IPS DF 6.9 (cell line): ENCODE results near the gene RPS6KA5.
"Not testable (repeated sequence)": the region's sequence is repeated elsewhere in the genome, so short reads cannot be mapped to it uniquely, and the experiment has no call there.

Experiments
- DNase-seq: peaks from one replicate; pipeline ENCODE4 v3.0.0-alpha.2; 2013; ENCODE audit warnings: low read depth, low spot score
- H3K27ac ChIP-seq: one replicate; pipeline ENCODE4 v1.5.1; 2013; ENCODE audit warnings: low read length, control low read depth
- H3K27me3 ChIP-seq: 2 replicates; pipeline ENCODE4 v1.6.1; 2013; ENCODE audit warnings: mild to moderate bottlenecking, low read length; ENCODE audit not compliant: control insufficient read depth, insufficient read depth
- H3K36me3 ChIP-seq: 2 replicates; pipeline ENCODE4 v1.6.1; 2013; ENCODE audit warnings: low read length; ENCODE audit not compliant: control insufficient read depth, insufficient read depth
- H3K4me1 ChIP-seq: 2 replicates; pipeline ENCODE4 v1.6.1; 2013; ENCODE audit warnings: low read length; ENCODE audit not compliant: control insufficient read depth, insufficient read depth
- H3K4me3 ChIP-seq: 2 replicates; pipeline ENCODE4 v1.5.1; 2013; ENCODE audit warnings: mild to moderate bottlenecking, low read length
- H3K9me3 ChIP-seq: 2 replicates; pipeline ENCODE4 v1.6.1; 2013; ENCODE audit warnings: low read length, inconsistent platforms; ENCODE audit not compliant: control insufficient read depth, insufficient read depth
- WGBS: extraction: QIAGEN DNeasy Blood & Tissue Kit; methylation state at CpG from one replicate; pipeline ENCODE4 v1.1.7; 2013; ENCODE audit warnings: mixed read lengths, missing lambda C conversion rate; ENCODE audit not compliant: insufficient read length, insufficient coverage; 5-methylcytosine and 5-hydroxymethylcytosine counted together

The RPS6KA5 gene

GRCh38 chr14:90883197-90883596, 177.2 kb downstream of the RPS6KA5 start:
- H3K36me3 ChIP-seq: no peaks in the 10 kb centered on the region
- WGBS: no CpG with 5 or more reads among the region's 2 CpGs
- H3K27ac ChIP-seq: no peak overlapping the region
- H3K4me3 ChIP-seq: no peak overlapping the region
- H3K4me1 ChIP-seq: no peaks in the 10 kb centered on the region
- H3K9me3 ChIP-seq: no peaks in the 10 kb centered on the region
- no peaks in the 10 kb centered on the region for H3K27me3 ChIP-seq
- no peak for DNase-seq

GRCh38 chr14:90880282-90880681, 180.2 kb downstream of the RPS6KA5 start:
- Histone ChIP-seq H3K27ac (no peak overlapping the region), H3K9me3 (no peaks in the 10 kb centered on the region), H3K36me3 (no peaks in the 10 kb centered on the region), H3K4me1 (no peaks in the 10 kb centered on the region), H3K4me3 (no peak overlapping the region), H3K27me3 (no peaks in the 10 kb centered on the region)
- 100% methylated on average over 1 of the region's 2 CpGs for WGBS
- no peak for DNase-seq

- no peak overlapping the region for H3K4me3 ChIP-seq
- H3K27me3 ChIP-seq: no peaks in the 10 kb centered on the region
- no peak for DNase-seq
- WGBS: no CpG with 5 or more reads among the region's 5 CpGs
- H3K36me3 ChIP-seq: no peaks in the 10 kb centered on the region
- H3K27ac ChIP-seq: no peak overlapping the region
- H3K9me3 ChIP-seq: no peaks in the 10 kb centered on the region
- peaks cover 2% of the 10 kb centered on the region; the same call in 1 of the 2 replicates for H3K4me1 ChIP-seq
Measured at GRCh38 chr14:90874599-90874998, 185.8 kb downstream of the RPS6KA5 start.

GRCh38 chr14:90871605-90872233, 188.7 kb downstream of the RPS6KA5 start:
- DNase-seq: no peak
- Histone ChIP-seq H3K27me3 (no peaks in the 10 kb centered on the region), H3K36me3 (no peaks in the 10 kb centered on the region), H3K27ac (no peak overlapping the region), H3K4me1 (peaks cover 2% of the 10 kb centered on the region; the same call in 1 of the 2 replicates), H3K9me3 (no peaks in the 10 kb centered on the region), H3K4me3 (no peak overlapping the region)
- no CpG with 5 or more reads among the region's 9 CpGs for WGBS

GRCh38 chr14:90870950-90871604, 189.4 kb downstream of the RPS6KA5 start:
- H3K9me3 ChIP-seq: no peaks in the 10 kb centered on the region
- H3K4me1 ChIP-seq: peaks cover 2% of the 10 kb centered on the region; the same call in 1 of the 2 replicates
- H3K27ac ChIP-seq: no peak overlapping the region
- no peak for DNase-seq
- no peaks in the 10 kb centered on the region for H3K36me3 ChIP-seq
- no peaks in the 10 kb centered on the region for H3K27me3 ChIP-seq
- no CpG with 5 or more reads among the region's 1 CpG for WGBS
- no peak overlapping the region for H3K4me3 ChIP-seq

- no peaks in the 10 kb centered on the region for H3K27me3 ChIP-seq
- H3K4me3 ChIP-seq: no peak overlapping the region
- H3K36me3 ChIP-seq: no peaks in the 10 kb centered on the region
- no peaks in the 10 kb centered on the region for H3K4me1 ChIP-seq
- DNase-seq: no peak
- H3K9me3 ChIP-seq: no peaks in the 10 kb centered on the region
- no peak overlapping the region for H3K27ac ChIP-seq
Measured at GRCh38 chr14:90867501-90867900, 192.9 kb downstream of the RPS6KA5 start.

GRCh38 chr14:90866833-90867232, 193.6 kb downstream of the RPS6KA5 start:
- H3K4me3 ChIP-seq: no peak overlapping the region
- no peaks in the 10 kb centered on the region for H3K36me3 ChIP-seq
- no peaks in the 10 kb centered on the region for H3K9me3 ChIP-seq
- H3K27ac ChIP-seq: no peak overlapping the region
- no peaks in the 10 kb centered on the region for H3K4me1 ChIP-seq
- no peak for DNase-seq
- no peaks in the 10 kb centered on the region for H3K27me3 ChIP-seq

GRCh38 chr14:90864741-90865140, 195.7 kb downstream of the RPS6KA5 start:
- DNase-seq: no peak
- Histone ChIP-seq H3K9me3 (no peaks in the 10 kb centered on the region), H3K27me3 (no peaks in the 10 kb centered on the region), H3K4me3 (no peak overlapping the region), H3K27ac (no peak overlapping the region), H3K36me3 (no peaks in the 10 kb centered on the region), H3K4me1 (no peaks in the 10 kb centered on the region)
- no CpG with 5 or more reads among the region's 2 CpGs for WGBS

- WGBS: no CpG with 5 or more reads among the region's 5 CpGs
- H3K27ac ChIP-seq: no peak overlapping the region
- no peak overlapping the region for H3K4me3 ChIP-seq
Measured at GRCh38 chr14:90858511-90858910, 201.9 kb downstream of the RPS6KA5 start.

GRCh38 chr14:90857866-90858265, 202.6 kb downstream of the RPS6KA5 start:
- no peaks in the 10 kb centered on the region for H3K9me3 ChIP-seq
- H3K4me1 ChIP-seq: no peaks in the 10 kb centered on the region
- H3K27ac ChIP-seq: no peak overlapping the region
- no CpG with 5 or more reads among the region's 6 CpGs for WGBS
- H3K36me3 ChIP-seq: no peaks in the 10 kb centered on the region
- DNase-seq: no peak
- no peaks in the 10 kb centered on the region for H3K27me3 ChIP-seq
- no peak overlapping the region for H3K4me3 ChIP-seq

More at GRCh38 chr14:90858511-90858910, 201.9 kb downstream of the RPS6KA5 start:
- no peak for DNase-seq
- Histone ChIP-seq H3K36me3 (no peaks in the 10 kb centered on the region), H3K4me1 (no peaks in the 10 kb centered on the region), H3K9me3 (no peaks in the 10 kb centered on the region), H3K27me3 (no peaks in the 10 kb centered on the region)

- H3K27ac ChIP-seq, H3K9me3 ChIP-seq, H3K27me3 ChIP-seq, DNase-seq, H3K4me1 ChIP-seq, H3K36me3 ChIP-seq, H3K4me3 ChIP-seq: not testable (repeated sequence)
- WGBS: no CpG with 5 or more reads among the region's 5 CpGs
Measured at GRCh38 chr14:90856115-90856514, 204.3 kb downstream of the RPS6KA5 start.
